SU-DHL-6 (cell line): ENCODE data around the gene GATA1.

Experiments
- CTCF ChIP-seq: fragments of 200-600 bp; sonication (generic); IDR thresholded peaks from one replicate; pipeline ENCODE4 v1.5.1; 2017; ENCODE audit warnings: antibody characterized with exemption, mild to moderate bottlenecking, low read length, moderate library complexity; ENCODE audit not compliant: insufficient read depth, poor library complexity, severe bottlenecking
- EZH2phosphoT487 ChIP-seq: fragments of 200-600 bp; sonication (generic), shearing (Covaris generic); conservative IDR thresholded peaks from 2 replicates; pipeline ENCODE4 v1.6.1; 2018; ENCODE audit warnings: mild to moderate bottlenecking, antibody characterized with exemption, low read length, moderate library complexity, mixed read lengths

DNA sequence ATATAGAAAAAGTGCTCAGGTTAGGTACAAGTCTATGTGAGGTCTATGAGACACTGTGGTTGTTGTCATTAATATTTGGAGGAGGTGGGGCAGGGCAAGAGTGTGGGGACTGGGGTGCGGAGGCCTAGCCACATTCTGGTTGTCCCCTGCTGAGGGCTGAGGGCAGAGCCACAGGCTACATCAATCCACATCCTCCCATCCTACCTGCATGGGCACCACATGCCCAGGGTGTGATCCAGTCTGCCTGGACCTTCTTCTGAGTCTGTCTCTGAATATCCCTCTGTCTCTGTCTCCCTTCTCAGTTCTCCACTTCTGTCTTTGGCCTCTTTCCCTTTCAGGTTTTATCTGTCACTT lies 1.2 kb upstream of the GATA1 start:
- TF ChIP-seq CTCF (no peak), EZH2phosphoT487 (no peak)
